ENCODE data around the gene MBNL2. TPM values are rescaled to one million over a fixed set of nuclear protein-coding genes. Genes with fewer than 3 reads are reported as not detected.
A peak's percentile ranks its signal among the peaks of the same experiment; 100 is the strongest.

MBNL2 gene
- total RNA-seq, 2 experiments from 2014 or later, result 15.8 to 16.1 TPM

DNA sequence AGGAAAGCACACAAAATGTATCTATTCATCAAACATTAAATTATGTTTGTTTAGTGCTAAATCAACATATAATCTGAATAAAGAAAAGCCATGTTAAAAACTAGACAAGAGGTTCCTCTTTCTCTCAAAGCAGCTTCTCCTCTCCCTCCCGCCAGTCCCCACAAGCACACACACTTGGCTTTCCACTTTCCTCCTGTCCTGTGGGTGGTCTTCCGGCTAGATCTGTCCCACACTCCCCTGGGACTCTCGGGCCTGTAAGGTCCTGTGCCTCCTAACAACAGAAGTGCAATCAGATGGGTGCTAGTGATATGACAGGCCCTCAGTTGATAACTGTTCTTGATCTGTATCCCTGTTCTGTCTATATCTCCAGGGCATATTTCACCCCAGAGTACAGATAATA is 166.2 kb downstream of the MBNL2 start:
- peak overlapping the region; percentile 22 for H3K27ac Mint-ChIP-seq
- DNase-seq (no peak), ATAC-seq (no peak)
- intact Hi-C loops (cut with micrococcal nuclease), result no loop called here
- peaks cover 7% of the 10 kb centered on the region for H3K36me3 Mint-ChIP-seq (ENCODE audit: low read depth)
- no peak overlapping the region for H3K4me3 Mint-ChIP-seq
- TF ChIP-seq, protein P1, sequence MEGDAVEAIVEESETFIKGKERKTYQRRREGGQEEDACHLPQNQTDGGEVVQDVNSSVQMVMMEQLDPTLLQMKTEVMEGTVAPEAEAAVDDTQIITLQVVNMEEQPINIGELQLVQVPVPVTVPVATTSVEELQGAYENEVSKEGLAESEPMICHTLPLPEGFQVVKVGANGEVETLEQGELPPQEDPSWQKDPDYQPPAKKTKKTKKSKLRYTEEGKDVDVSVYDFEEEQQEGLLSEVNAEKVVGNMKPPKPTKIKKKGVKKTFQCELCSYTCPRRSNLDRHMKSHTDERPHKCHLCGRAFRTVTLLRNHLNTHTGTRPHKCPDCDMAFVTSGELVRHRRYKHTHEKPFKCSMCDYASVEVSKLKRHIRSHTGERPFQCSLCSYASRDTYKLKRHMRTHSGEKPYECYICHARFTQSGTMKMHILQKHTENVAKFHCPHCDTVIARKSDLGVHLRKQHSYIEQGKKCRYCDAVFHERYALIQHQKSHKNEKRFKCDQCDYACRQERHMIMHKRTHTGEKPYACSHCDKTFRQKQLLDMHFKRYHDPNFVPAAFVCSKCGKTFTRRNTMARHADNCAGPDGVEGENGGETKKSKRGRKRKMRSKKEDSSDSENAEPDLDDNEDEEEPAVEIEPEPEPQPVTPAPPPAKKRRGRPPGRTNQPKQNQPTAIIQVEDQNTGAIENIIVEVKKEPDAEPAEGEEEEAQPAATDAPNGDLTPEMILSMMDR (IDR thresholded peaks at IDR 0.05), result no peak
- no peaks in the 10 kb centered on the region for H3K9me3 Mint-ChIP-seq
- CTCF ChIA-PET, result no interaction called here
- no peaks in the 10 kb centered on the region for H3K27me3 Mint-ChIP-seq
- peaks cover 28% of the 10 kb centered on the region for H3K4me1 Mint-ChIP-seq (ENCODE audit: low read depth)
- POLR2A ChIA-PET, result no interaction called here

DNA sequence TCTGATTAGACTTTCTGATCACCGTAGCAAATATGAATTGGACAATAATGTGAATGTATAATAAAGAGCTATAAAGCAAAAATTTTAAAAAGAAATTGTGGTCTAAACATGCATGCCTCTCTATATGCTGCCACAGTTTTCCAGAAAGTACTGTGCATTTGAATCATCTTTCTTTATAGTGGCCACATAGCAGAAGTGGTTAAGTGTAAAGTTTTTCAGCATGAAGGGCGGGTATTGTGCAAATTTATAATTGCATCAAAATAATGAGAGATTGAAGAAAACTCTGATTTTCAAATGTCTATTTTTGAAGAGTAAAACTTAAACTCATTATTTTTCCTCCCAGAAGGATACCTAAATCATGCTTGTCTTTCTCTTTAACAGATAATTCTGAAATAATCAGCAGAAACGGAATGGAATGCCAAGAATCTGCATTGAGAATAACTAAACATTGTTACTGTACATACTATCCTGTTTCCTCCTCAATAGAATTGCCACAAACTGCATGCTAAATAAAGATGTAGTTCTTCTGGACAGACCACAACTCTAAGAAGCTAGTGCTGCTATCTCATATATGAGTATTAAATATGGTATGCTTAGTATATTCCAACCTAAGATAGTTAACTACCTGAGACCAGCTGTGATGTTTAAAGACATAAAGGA is 168.9 kb downstream of the MBNL2 start:
- H3K4me3 Mint-ChIP-seq, result no peak overlapping the region
- ChIA-PET CTCF (interaction anchor here (1.1 to 1.6 kb wide), 2 partner anchors 17 to 282 kb away, joined by 3 to 5 read pairs; no protein-coding TSS in a partner anchor), POLR2A (no interaction called here)
- H3K27ac Mint-ChIP-seq, result no peak overlapping the region
- ATAC-seq (no peak), DNase-seq (no peak)
- H3K9me3 Mint-ChIP-seq, result no peaks in the 10 kb centered on the region
- peaks cover 18% of the 10 kb centered on the region for H3K4me1 Mint-ChIP-seq (ENCODE audit: low read depth)
- TF ChIP-seq, protein P1 (IDR thresholded peaks at IDR 0.05), result no peak
- intact Hi-C loops (cut with micrococcal nuclease), result no loop called here
- no peaks in the 10 kb centered on the region for H3K27me3 Mint-ChIP-seq
- peaks cover 7% of the 10 kb centered on the region for H3K36me3 Mint-ChIP-seq (ENCODE audit: low read depth)

DNA sequence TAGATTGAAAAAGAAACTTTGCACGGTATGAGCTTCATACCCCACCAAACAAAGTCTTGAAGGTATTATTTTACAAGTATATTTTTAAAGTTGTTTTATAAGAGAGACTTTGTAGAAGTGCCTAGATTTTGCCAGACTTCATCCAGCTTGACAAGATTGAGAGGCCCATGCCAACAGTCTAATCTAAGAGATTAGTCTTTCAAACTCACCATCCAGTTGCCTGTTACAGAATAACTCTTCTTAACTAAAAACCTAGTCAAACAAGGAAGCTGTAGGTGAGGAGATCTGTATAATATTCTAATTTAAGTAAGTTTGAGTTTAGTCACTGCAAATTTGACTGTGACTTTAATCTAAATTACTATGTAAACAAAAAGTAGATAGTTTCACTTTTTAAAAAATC is 169.9 kb downstream of the MBNL2 start:
- ATAC-seq (no peak), DNase-seq (no peak)
- TF ChIP-seq, protein P1 (IDR thresholded peaks at IDR 0.05), result no peak
- peaks cover 6% of the 10 kb centered on the region for H3K36me3 Mint-ChIP-seq (ENCODE audit: low read depth)
- ChIA-PET POLR2A (no interaction called here), CTCF (interaction anchor here (1.1 kb wide), 1 partner anchor 283 kb away, joined by 3 read pairs; no protein-coding TSS in a partner anchor)
- H3K27ac Mint-ChIP-seq, result no peak overlapping the region
- no peak overlapping the region for H3K4me3 Mint-ChIP-seq
- H3K9me3 Mint-ChIP-seq, result no peaks in the 10 kb centered on the region
- H3K27me3 Mint-ChIP-seq, result no peaks in the 10 kb centered on the region
- intact Hi-C loops (cut with micrococcal nuclease), result no loop called here
- H3K4me1 Mint-ChIP-seq (ENCODE audit: low read depth), result peaks cover 9% of the 10 kb centered on the region

DNA sequence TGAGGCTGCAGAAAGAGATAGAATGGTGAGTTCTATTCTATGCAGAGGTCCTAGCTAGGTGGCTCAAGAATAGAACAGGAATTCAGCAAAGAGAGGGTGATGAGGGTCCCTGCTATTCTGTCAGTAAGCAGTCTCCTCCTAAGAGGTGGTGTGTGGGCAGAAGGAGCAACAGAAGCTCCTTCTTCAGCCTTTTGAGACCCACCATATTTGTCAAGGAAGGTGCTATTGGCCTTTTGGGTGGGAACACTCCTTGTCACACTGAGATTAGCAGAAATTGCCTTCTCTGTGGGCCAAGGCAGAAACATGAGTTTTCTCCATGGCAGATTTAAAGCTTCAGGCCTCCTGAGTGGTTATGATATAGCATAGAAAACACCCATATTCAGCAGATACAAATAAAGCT is 172.4 kb downstream of the MBNL2 start:
- Mint-ChIP-seq H3K27me3 (no peaks in the 10 kb centered on the region), H3K4me3 (no peak overlapping the region), H3K36me3 (ENCODE audit: low read depth) (peaks cover 1% of the 10 kb centered on the region), H3K4me1 (ENCODE audit: low read depth) (no peaks in the 10 kb centered on the region), H3K9me3 (no peaks in the 10 kb centered on the region), H3K27ac (no peak overlapping the region)
- TF ChIP-seq, protein P1 (IDR thresholded peaks at IDR 0.05), result no peak
- no peak for DNase-seq
- POLR2A ChIA-PET, result interaction anchor here (0.7 kb wide), 1 partner anchor 121 kb away, joined by 3 read pairs; no protein-coding TSS in a partner anchor
- CTCF ChIA-PET, result no interaction called here
- intact Hi-C loops (cut with micrococcal nuclease), result no loop called here
- no peak for ATAC-seq

DNA sequence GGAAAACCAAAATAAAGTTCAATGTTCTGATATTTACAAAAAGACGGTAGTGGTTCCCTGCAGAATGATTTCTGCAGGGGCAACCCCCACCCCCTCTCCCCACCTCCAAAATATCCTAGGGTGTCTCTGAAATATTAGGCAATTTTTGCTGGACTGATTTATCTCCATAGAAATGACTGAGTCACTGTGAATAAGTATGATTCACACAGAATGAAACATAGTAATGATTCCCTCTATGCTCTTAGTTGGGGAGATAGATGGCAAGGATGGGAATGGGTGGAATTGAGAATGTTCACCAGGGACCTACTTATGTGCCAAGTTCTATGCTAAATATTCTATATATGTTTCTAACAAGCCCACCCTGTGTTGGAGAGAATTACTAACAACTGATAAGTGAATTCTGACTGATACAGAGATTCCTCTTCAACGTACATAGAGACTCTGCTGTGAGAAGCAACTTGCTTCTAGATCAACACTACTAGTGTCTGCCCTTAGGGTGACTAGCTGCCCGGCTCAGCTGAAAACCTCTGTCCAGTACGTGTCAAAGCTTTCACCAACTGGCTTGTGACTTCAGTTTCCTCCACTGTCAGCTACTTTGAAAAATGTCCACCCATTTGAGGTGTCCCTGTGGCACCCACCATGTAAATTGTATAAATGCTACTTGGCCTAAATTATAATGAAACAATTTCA is 173.5 kb downstream of the MBNL2 start:
- H3K36me3 Mint-ChIP-seq (ENCODE audit: low read depth), result peaks cover 1% of the 10 kb centered on the region
- ChIA-PET CTCF (interaction anchor here (2.0 kb wide), 1 partner anchor 9 kb away, joined by 6 read pairs; no protein-coding TSS in a partner anchor), POLR2A (no interaction called here)
- no peak for DNase-seq
- intact Hi-C loops (cut with micrococcal nuclease), result no loop called here
- H3K9me3 Mint-ChIP-seq, result no peaks in the 10 kb centered on the region
- no peak overlapping the region for H3K4me3 Mint-ChIP-seq
- H3K27me3 Mint-ChIP-seq, result no peaks in the 10 kb centered on the region
- no peaks in the 10 kb centered on the region for H3K4me1 Mint-ChIP-seq (ENCODE audit: low read depth)
- no peak for ATAC-seq
- no peak overlapping the region for H3K27ac Mint-ChIP-seq
- TF ChIP-seq, protein P1 (IDR thresholded peaks at IDR 0.05), result no peak
